GM21423 (cell line): ENCODE data around the gene EZH2.

Experiments used
- ATAC-seq: cut with Tn5 transposase; IDR thresholded peaks from one replicate; pipeline ENCODE4 v1.9.1; 2021; ENCODE audit warnings: mild to moderate bottlenecking, moderate library complexity; ENCODE audit not compliant: unreplicated experiment

EZH2 gene

DNA sequence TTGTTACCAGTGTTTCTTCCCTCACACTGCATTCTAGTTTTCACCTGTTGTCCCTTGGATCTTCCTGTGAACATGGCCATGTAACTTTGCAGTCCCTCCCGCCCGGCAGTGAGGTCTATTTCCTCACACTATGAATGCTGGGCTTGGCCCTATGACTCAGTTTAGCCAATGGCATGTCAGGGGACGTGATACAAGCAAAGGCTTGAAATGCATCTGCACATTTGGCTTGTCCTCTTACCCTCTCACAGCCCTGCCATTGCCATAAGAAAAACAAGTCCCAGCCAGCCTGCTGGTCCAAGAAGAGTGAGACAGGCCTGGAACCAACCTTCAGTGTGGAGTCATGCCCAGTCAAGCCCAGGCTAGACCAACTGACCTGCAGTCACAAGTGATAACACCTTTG, 17.1 kb upstream of the EZH2 start:
- no peak for ATAC-seq

- no peak for ATAC-seq
These were observed 14.9 kb upstream of the EZH2 start for GRCh38 chr7:148898845-148899484.

DNA sequence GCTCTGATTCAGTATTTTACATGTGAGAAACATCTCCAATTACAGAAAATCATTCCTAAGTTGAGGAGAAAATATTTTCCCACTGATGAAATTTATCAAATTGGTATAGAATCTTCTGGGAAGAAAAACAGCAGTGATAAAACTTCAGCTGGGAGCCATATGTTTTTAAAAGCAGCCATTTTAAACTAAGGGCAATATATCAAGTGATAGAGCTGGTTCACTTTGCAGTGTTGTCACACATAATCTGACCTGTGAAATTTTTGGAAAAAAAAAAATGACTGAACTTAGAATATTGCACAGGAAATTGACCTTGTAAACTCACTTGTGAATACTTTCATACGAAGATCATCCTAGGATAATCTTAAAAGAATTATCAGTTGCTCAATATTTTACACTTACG, 10.5 kb upstream of the EZH2 start:
- ATAC-seq: no peak

GRCh38 chr7:148893071-148893470, 9.0 kb upstream of the EZH2 start:
- ATAC-seq: no peak

DNA sequence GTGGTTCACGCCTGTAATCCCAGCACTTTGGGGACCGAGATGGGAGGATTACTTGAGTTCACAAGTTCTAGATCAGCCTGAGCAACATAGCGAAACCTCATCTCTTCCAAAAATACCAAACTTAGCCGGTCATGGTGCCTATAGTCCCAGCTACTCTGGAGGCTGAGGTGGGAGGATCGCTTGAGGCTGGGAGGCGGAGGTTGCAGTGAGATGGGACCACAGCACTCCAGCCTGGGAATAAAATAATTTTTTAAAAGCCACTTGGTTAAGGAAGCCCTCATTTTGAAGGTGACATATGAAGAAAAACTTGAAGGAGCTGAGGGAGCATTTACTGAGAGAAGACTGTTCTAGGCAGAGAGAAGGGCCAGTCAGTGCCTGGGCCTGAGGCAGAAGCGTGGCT, 4.2 kb upstream of the EZH2 start:
- no peak for ATAC-seq

DNA sequence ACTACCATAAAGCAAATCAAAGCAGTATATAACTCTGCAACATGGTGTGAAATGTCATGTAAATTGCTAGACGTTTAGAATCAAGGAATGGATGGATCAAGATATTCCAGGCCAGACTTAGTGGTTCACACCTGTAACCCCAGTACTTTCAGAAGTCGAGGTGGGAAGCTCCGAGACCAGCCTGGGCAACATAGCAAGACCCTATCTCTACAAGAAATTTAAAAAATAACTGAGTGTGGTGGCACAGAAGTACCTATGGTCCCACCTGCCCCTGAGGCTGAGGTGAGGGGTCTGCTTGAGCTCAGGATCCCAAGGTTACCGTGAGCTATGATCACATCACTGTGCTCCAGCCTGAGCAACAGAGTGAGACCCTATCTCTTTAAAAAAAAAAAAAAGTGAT, 2.8 kb upstream of the EZH2 start:
- ATAC-seq: no peak

GRCh38 chr7:148884299-148885022, 370 bp upstream of the EZH2 start:
- ATAC-seq: peak; percentile 92

DNA sequence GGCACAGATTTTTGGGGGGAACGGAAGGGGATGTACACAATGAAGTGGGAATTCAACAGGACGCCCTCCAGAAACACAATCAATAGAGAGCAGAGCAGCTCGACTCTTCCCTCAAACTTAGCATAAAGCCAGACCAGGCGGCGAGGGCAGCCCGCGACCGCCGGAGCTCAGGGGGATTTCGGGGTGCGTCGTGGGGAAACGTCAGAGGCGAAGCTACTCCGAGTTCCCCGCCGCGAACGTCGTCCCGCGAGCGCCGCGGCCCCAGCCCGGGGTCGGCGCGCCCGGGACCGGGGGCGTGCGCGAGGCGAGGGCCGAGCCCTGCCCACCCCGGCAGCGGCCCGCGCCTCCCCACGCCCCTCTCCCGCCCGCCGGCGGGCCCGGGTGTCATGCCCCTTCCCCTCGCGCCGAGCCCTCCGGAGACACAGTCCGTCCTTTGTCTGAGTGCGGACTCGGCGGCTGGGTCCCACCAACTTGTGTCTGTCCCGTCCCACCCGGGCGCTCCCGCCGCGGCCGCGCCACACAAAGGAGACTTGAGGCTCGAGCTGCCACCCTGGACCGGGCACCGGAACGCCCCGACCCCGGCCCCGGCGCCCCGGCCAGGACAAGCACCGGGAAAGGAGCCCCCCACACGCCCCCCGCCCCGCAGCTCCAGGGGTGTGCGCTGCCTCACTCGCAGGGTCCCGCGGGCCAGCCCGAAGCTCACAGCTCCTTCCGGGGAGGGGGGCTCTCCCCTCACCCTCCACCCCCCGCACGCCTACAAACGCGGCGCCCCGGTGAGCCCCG, 634 bp downstream of the EZH2 start:
- ATAC-seq: peak; percentile 24

- no peak for ATAC-seq
These were observed 1.2 kb downstream of the EZH2 start for GRCh38 chr7:148882841-148883265.

- no peak for ATAC-seq
These were observed 1.9 kb downstream of the EZH2 start for GRCh38 chr7:148882192-148882591.

DNA sequence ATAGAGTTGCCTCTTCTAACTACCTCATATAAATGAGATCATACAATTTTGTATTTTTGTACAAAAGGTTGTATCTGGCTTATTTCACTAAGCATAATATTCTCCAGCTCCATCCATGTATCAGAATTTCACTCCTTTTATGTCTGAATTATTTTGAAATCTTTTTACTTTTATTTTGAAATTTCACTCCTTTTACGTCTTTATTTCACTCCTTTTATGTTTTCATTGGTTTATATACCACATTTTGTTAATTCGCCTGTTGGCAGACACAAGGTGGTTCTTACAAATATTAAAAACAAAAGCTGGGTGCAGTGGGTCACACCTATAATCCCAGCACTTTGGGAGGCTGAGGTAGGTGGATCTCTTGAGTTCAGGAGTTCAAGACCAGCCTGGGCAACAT, 5.8 kb downstream of the EZH2 start:
- ATAC-seq: no peak

DNA sequence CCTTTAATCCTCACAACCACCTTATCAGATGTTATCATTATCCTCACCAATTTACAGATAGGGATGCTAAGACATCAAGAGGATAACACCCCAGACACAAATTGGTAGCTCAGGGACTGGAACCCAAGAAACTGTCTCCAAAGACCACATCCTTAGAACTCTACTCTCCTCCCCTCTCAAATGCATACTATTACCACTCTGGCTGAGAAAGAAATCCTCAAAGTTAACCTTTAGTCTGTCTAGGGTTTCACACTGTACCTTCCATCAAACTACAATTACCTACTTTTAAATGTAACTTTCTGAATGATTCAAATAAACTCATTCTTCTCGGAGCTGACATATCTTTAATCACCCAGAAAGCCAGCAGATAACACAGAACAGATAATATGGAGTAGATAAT, 6.6 kb downstream of the EZH2 start:
- no peak for ATAC-seq

- ATAC-seq: no peak
These were observed 11.9 kb downstream of the EZH2 start for GRCh38 chr7:148872188-148872587.

DNA sequence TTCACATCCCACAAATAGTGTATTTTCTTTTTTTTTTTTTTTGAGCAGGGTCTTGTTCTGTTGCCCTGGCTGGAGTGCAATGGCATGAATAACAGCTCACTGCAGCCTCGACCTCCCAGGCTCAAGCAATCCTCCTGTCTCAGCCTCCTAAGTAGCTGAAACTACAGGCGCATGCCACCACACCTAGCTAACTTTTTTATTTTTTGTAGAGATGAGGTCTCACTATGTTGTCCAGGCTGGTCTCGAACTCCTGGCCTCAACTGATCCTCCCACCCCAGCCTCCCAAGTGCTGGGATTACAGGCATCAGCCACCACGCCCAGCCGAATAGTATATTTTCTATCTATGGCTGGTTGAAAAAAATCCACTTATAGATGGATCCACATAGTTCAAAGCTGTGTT, 12.5 kb downstream of the EZH2 start:
- no peak for ATAC-seq

DNA sequence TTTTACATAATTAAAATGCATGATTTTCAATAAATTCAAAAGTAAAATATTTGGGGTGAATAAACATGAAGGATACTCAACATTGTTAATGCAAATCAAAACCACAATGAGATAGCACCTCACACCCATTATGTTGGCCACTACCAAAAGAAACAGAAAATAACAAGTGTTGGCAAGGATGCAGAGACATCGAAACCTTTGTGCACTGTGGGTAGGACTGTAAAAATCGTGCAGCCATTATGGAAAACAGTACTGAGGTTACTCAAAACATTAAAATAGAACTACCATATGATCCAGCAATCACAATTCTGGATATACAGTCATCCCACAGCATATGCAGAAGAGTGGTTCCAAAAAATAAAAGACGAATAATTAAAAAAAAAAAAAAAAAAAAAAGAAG, 13.1 kb downstream of the EZH2 start:
- no peak for ATAC-seq

DNA sequence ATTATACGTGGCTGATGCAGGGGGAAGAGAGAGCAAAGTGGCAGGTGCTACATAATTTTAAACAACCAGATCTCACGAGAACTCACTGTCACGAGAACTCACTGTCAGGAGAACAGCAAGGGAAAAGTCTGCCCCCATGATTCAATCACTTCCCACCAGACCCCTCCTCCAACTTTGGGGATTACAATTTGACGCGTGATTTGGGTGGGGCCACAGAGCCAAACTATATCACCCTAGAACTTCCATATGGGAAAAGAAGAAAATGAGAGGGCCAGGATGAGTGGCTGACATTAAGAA, 15.8 kb downstream of the EZH2 start:
- no peak for ATAC-seq

DNA sequence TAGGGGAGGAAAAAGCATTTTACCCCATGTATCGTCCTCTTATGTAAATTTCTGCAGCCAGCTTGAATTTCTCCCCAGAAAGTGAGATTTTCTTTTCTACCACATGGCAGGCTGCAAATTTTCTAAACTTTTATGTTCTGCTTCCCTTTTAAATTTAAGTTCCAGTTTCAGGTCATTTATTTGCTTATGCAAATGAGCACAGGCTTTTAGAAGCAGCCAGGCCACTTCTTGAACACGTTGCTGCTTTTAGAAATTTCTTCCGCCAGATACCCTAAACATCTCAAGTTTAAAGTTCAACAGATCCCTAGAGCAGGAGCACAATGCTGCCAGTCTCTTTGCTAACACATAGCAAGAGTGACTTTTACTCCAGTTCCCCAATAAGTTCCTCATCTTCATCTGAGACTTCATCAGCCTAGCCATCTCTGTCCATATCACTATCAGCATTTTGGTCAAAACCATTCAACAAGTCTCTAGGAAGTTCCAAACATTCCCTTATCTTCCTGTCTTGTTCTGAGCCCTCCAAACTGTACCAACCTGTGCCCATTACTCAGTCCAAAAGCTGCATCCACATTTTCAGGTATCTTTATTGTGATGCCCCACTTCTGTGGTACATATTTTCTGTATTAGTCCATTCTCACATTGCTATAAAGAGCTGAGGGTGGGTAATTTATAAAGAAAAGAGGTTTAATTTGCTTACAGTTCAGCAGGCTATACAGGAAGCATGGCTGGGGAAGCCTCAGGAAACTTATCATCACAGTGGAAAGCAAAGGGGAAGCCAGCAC, 16.3 kb downstream of the EZH2 start:
- no peak for ATAC-seq

GRCh38 chr7:148866362-148866761, 17.7 kb downstream of the EZH2 start:
- ATAC-seq: no peak

DNA sequence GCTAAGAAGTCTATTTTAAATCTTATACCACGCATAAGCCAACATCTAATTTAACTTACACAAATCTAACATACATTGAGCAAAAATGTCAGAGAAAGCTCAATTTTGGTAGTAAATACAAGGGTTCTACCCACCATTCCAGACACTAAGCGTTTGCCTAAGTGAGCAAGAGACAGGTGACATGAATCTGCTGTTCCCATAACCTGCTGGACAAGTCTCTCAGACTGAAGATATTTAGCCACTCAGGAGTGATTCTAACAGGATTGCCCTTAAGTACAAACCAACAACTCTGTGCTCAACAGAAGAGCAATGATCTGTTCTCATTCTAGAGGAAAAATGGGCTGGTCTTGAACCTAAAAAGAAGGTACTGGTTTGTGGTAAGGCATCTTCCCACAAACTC, 18.8 kb downstream of the EZH2 start:
- no peak for ATAC-seq

DNA sequence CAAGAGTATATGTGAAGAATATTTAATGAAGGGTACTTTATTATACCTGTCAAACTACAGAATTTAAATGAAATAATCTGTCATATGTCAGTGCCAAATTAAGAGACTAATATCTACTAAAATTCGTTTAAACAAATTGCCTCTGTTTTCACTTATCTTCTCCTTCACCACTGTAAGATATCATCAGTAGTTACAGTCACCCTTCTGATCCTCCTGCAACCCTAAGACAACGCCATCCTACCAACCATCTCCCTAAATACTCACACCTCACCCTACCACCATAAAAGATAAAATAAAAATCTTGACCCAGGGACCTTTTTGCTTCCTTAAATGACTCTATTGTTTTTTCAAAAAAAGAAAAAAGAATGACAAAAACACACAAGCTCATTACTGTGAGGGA, 20.8 kb downstream of the EZH2 start:
- no peak for ATAC-seq

DNA sequence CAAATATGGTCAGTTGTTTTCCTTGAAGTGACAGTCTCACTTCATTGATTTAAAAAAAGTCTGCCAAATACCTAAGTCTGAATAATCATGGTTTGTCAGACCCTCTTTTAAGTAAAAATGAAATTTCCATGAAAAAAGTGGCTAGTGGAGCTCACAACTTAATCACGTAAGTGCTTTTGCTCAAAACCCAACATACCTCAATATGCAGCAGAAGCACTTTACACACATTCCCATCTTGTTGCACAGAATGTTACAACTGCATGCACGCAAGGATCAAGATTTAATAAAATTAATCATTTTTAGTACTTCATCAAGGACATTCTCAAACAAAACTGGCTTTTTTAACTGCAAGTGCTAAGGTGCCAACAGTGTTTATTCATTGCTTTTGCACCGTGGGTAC, 21.6 kb downstream of the EZH2 start:
- no peak for ATAC-seq

DNA sequence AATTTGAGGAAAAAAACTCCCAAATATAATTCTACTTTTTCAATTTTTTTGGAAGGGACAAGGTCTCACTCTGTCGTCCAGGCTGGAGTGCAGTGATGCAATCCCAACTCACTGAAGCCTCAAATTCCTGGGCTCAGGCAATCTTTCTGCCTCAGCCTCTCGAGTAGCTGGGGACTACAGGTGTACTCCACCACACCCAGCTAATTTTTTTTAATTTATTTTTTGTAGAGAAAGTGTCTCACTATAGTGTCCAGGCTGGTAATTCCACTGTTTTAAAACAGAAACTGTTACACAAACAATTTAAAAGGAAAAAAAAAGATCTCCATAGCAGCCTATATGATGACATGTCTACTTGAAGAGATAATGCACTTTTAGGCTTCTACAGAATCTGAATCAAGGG, 25.6 kb downstream of the EZH2 start:
- no peak for ATAC-seq
